ENCODE measurements around the gene RC3H2. TPM values are rescaled to one million over a fixed set of nuclear protein-coding genes. Genes with fewer than 3 reads are reported as not detected.

The RC3H2 gene
- total and polyA plus RNA-seq, 12 donors = 8.0 to 42.2 (median 30.7) TPM

- H3K4me1 ChIP-seq (replicated peaks in 1 of 2) = peaks cover 5 to 25% of the 10 kb centered on the region in 2 donors
- H3K9me3 ChIP-seq (replicated peaks in 1 of 3) = no peaks in the 10 kb centered on the region
- H3K27me3 ChIP-seq = no peaks in the 10 kb centered on the region
- H3K36me3 ChIP-seq (replicated peaks in 1 of 2) = no peaks in the 10 kb centered on the region
- no peak overlapping the region for H3K27ac ChIP-seq
- 79 to 82% (median 81%) methylated on average over 4 of the region's 4 CpGs for WGBS, 4 donors
- TF ChIP-seq POLR2A (IDR thresholded peaks at IDR 0.05) = no peak
- TF ChIP-seq CTCF (IDR thresholded peaks at IDR 0.05) = no peak
- H3K4me3 ChIP-seq = no peak overlapping the region
- DNase-seq = no peak
- intact Hi-C loops (cut with DNase I) = no loop called here
These were observed 40.1 kb upstream of the RC3H2 start for GRCh38 chr9:122944960-122945888.

GRCh38 chr9:122941582-122942234 lies 36.5 kb upstream of the RC3H2 start:
- Histone ChIP-seq H3K4me1 (replicated peaks in 1 of 2) (peaks cover 0 to 22% of the 10 kb centered on the region in 2 donors), H3K36me3 (replicated peaks in 1 of 2) (no peaks in the 10 kb centered on the region), H3K27me3 (no peaks in the 10 kb centered on the region), H3K4me3 (peak overlapping the region in 3 of 4 donors; percentile 55 to 73 (median 64)), H3K9me3 (replicated peaks in 1 of 3) (no peaks in the 10 kb centered on the region), H3K27ac (peak overlapping the region in 4 of 5 donors; percentile 82 to 94 (median 86))
- intact Hi-C loops (cut with DNase I) = no loop called here
- WGBS, 4 donors = 10% methylated on average over 17 of the region's 17 CpGs
- DNase-seq = peak in 1 of 7 donors; percentile 26
- TF ChIP-seq CTCF (IDR thresholded peaks at IDR 0.05) = no peak
- no peak for TF ChIP-seq POLR2A (IDR thresholded peaks at IDR 0.05)

- Histone ChIP-seq H3K27me3 (no peaks in the 10 kb centered on the region), H3K4me3 (peak within 1 kb of the TSS in 3 of 4 donors; percentile 55 to 73 (median 64)), H3K36me3 (replicated peaks in 1 of 2) (no peaks in the 10 kb centered on the region), H3K27ac (peak within 1 kb of the TSS in 4 of 5 donors; percentile 82 to 94 (median 86)), H3K4me1 (replicated peaks in 1 of 2) (peaks cover 0 to 22% of the 10 kb centered on the region in 2 donors), H3K9me3 (replicated peaks in 1 of 3) (no peaks in the 10 kb centered on the region)
- intact Hi-C loops (cut with DNase I) = no loop called here
- peak; percentile 99 to 100 (median 100) for DNase-seq
- TF ChIP-seq CTCF (IDR thresholded peaks at IDR 0.05) = no peak
- TF ChIP-seq POLR2A (IDR thresholded peaks at IDR 0.05) = peak; percentile 74 to 82
- 0 to 1% (median 0%) methylated on average over 10 to 54 of the region's 54 CpGs for WGBS, 4 donors
These were observed 35.8 kb upstream of the RC3H2 start, which contains the start of gene RABGAP1 for GRCh38 chr9:122940749-122941581. Gene RABGAP1 (plus strand): TSS chr9:122941020. CDS start chr9:122957060, 16,040 bp downstream.

All from adrenal gland (tissue), 12 donors.